ENCODE results near the gene LUC7L2. TPM values are rescaled to one million over a fixed set of nuclear protein-coding genes. Genes with fewer than 3 reads are reported as not detected.
"Not testable (repeated sequence)": the region's sequence is repeated elsewhere in the genome, so short reads cannot be mapped to it uniquely, and the experiment has no call there.

Gene LUC7L2
- total and polyA plus RNA-seq, 9 of the 15 experiments (the other 6 are each of a cell fraction or from before 2014, with no cell fraction given), result 56.1 to 207 (median 141) TPM

- not testable (repeated sequence) for BruUV-seq (replicated peaks); ATAC-seq
These were observed 35.0 kb upstream of the LUC7L2 start for GRCh38 chr7:139324709-139325108.

DNA sequence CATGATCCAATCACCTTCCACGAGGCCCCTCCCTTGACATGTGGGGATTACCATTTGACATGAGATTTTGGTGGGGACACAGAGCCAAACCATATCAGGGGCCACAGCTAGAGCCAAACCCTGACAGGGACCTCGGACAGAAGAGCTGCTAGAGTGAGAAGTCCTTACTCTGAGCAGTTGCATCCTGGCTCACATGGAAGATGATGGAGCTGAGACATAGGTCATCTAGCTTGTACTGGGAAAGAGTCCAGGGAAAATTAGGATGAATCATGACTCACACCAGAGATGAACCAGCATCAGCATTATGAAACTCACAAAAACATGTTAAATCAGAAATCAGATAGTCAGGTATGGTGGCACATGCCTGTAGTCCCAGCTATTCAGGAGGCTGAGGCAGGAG, 31.3 kb upstream of the LUC7L2 start:
- peak; percentile 41; the same call in 1 of the 2 replicates for TF ChIP-seq USF1 (CRISPR knock-in tag; IDR thresholded peaks at IDR 0.05)
- peak; percentile 37 for TF ChIP-seq FOSL1 (tag; conservative IDR thresholded peaks at IDR 0.05)
- no peak for TF ChIP-seq ZFP91 (CRISPR knock-in tag; IDR thresholded peaks at IDR 0.05)
- TF ChIP-seq FOXJ3 (CRISPR knock-in tag; IDR thresholded peaks at IDR 0.05), result no peak
- 0 out of 4 replicates have a peak, but pooled peaks of 1 of the 2 experiments have one; percentile 45 for TF ChIP-seq FOXA3 (CRISPR knock-in tag; conservative IDR thresholded peaks at IDR 0.05 in 1 of 2, IDR thresholded peaks at IDR 0.05 in 1 of 2)
- peak; percentile 64; the same call in 1 of the 2 replicates for TF ChIP-seq ATF3 (IDR thresholded peaks at IDR 0.05)
- TF ChIP-seq ATF3 (CRISPR knock-in tag; conservative IDR thresholded peaks at IDR 0.05), result no peak
- 0 out of 4 replicates have a peak, but pooled peaks of 1 of the 2 experiments have one; percentile 46 for TF ChIP-seq TEAD1 (CRISPR knock-in tag; IDR thresholded peaks at IDR 0.05)
- POLR2A ChIA-PET, result interaction anchor here (0.8 to 2.1 kb wide), 4 partner anchors 9 to 209 kb away, joined by 3 to 11 read pairs (median 4); no protein-coding TSS in a partner anchor

More at GRCh38 chr7:139324709-139325108, 35.0 kb upstream of the LUC7L2 start:
- DNase-seq (ENCODE audit: extremely low read depth in 1 of 4, low spot score in 3 of 4); H3K9me3 ChIP-seq (replicated peaks; ENCODE audit: control insufficient read depth, insufficient read depth, low read depth, low read length); H3K36me3 ChIP-seq (ENCODE audit: control insufficient read depth, insufficient read depth, low read length); H3K9ac ChIP-seq (ENCODE audit: insufficient read depth in 1 of 2, low read depth in 2 of 2, low read length in 2 of 2); H3K27ac ChIP-seq (ENCODE audit: extremely low read depth, low read depth, low read length); H3K4me2 ChIP-seq (ENCODE audit: insufficient read depth, low read length); in situ Hi-C loops (cut with MboI); H4K20me1 ChIP-seq (replicated peaks; ENCODE audit: control insufficient read depth, insufficient read depth, low read length); H3K79me2 ChIP-seq (ENCODE audit: control insufficient read depth, insufficient read depth, low read length); H3K27me3 ChIP-seq (ENCODE audit: control insufficient read depth in 2 of 2, insufficient read depth in 2 of 2, low read length in 2 of 2); H3K4me3 ChIP-seq; H3K9me1 ChIP-seq (ENCODE audit: control insufficient read depth, insufficient read depth, low read length); CTCF ChIA-PET (ENCODE audit: low intra/inter-chr PET ratio); H3K4me1 ChIP-seq (replicated peaks in 1 of 2; ENCODE audit: control insufficient read depth in 2 of 2, insufficient read depth in 2 of 2, low read length in 2 of 2); H2AFZ ChIP-seq (ENCODE audit: low read depth, low read length); FAIRE-seq; TF ChIP-seq CEBPG (tag; conservative IDR thresholded peaks at IDR 0.05 in 1 of 2, IDR thresholded peaks at IDR 0.05 in 1 of 2): not testable (repeated sequence)
- POLR2A ChIA-PET, result interaction anchor here (1.0 kb wide), 1 partner anchor 15 kb away, joined by 6 read pairs; no protein-coding TSS in a partner anchor
- intact Hi-C loops (cut with micrococcal nuclease), result loop anchor here (5.0 kb wide), 1 partner anchor 108 kb away; no protein-coding TSS in a partner anchor
- TF ChIP-seq ZNF121 (CRISPR knock-in tag; conservative IDR thresholded peaks at IDR 0.05), result peak; percentile 93
- TF ChIP-seq CEBPG (CRISPR knock-in tag; IDR thresholded peaks at IDR 0.05), result peak; percentile 24; the same call in 1 of the 2 replicates
- WGBS (ENCODE audit: insufficient coverage, low coverage, missing lambda C conversion rate), result 64% methylated on average over 11 of the region's 11 CpGs

More for the DNA sequence above, 31.3 kb upstream of the LUC7L2 start:
- Histone ChIP-seq H3K9me1 (ENCODE audit: control insufficient read depth, insufficient read depth, low read length) (no peaks in the 10 kb centered on the region), H3K79me2 (ENCODE audit: control insufficient read depth, insufficient read depth, low read length) (no peaks in the 10 kb centered on the region), H4K20me1 (replicated peaks; ENCODE audit: control insufficient read depth, insufficient read depth, low read length) (no peaks in the 10 kb centered on the region), H3K4me1 (replicated peaks in 1 of 2; ENCODE audit: control insufficient read depth in 2 of 2, insufficient read depth in 2 of 2, low read length in 2 of 2) (peaks cover 0 to 5% of the 10 kb centered on the region in 2 experiments; a peak in 3 of 5 replicates), H3K9me3 (replicated peaks; ENCODE audit: control insufficient read depth, insufficient read depth, low read depth, low read length) (no peaks in the 10 kb centered on the region), H3K4me3 (no peak overlapping the region), H3K9ac (ENCODE audit: insufficient read depth in 1 of 2, low read depth in 2 of 2, low read length in 2 of 2) (peak overlapping the region in 1 of 2 experiments; percentile 12; a peak in 1 of 4 replicates), H2AFZ (ENCODE audit: low read depth, low read length) (no peak overlapping the region), H3K27ac (ENCODE audit: extremely low read depth, low read depth, low read length) (no peak overlapping the region), H3K36me3 (ENCODE audit: control insufficient read depth, insufficient read depth, low read length) (no peaks in the 10 kb centered on the region), H3K27me3 (ENCODE audit: control insufficient read depth in 2 of 2, insufficient read depth in 2 of 2, low read length in 2 of 2) (no peaks in the 10 kb centered on the region; a peak in 1 of 5 replicates), H3K4me2 (ENCODE audit: insufficient read depth, low read length) (no peak overlapping the region)
- CTCF ChIA-PET (ENCODE audit: low intra/inter-chr PET ratio), result no interaction called here
- ATAC-seq, result no peak; the same call in 2 of the 3 replicates
- BruUV-seq (replicated peaks), result no TSS peak
- in situ Hi-C loops (cut with MboI) (no loop called here), intact Hi-C loops (cut with micrococcal nuclease) (no loop called here)
- FAIRE-seq, result no peak
- 0% methylated on average over 2 of the region's 2 CpGs for WGBS (ENCODE audit: insufficient coverage, low coverage, missing lambda C conversion rate)
- no peak for DNase-seq (ENCODE audit: extremely low read depth in 1 of 4, low spot score in 3 of 4)
